ENCODE measurements around the gene C19orf44.
"Not testable (repeated sequence)": the region's sequence is repeated elsewhere in the genome, so short reads cannot be mapped to it uniquely, and the experiment has no call there.

C19orf44 gene

GRCh38 chr19:16495982-16496612, at the start of gene C19orf44, which contains the start of gene CALR3:
TSS of gene C19orf44 (plus strand) at chr19:16496394. CDS start at chr19:16500793, 4,399 bp downstream.
TSS of gene CALR3 (minus strand) at chr19:16496167. CDS start at chr19:16496129, 38 bp downstream.
- peak; percentile 97 for DNase-seq

GRCh38 chr19:16446724-16447368, 49.3 kb upstream of the C19orf44 start:
- DNase-seq = no peak

GRCh38 chr19:16448872-16449271, 47.3 kb upstream of the C19orf44 start:
- DNase-seq = not testable (repeated sequence)

- DNase-seq = no peak
Observed at GRCh38 chr19:16449330-16449961, 46.7 kb upstream of the C19orf44 start.

DNA sequence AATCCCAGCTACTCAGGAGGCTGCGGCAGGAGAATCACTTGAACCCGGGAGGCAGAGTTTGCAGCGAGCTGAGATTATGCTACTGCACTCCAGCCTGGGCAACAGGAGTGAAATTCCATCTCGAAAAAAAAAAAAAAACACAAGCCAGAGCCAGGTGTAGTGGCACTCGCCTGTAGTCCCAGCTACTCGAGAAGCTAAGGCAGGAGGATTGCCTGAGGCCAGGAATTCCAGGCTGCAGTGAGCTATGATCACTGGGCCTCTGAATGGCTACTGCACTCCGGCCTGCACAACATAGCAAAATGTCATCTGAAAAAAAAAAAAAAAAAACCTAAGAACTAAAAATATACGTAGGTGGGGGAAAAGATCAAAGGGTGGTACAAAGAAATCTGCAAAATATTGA, 43.9 kb upstream of the C19orf44 start:
- DNase-seq = no peak

GRCh38 chr19:16454351-16454918, 41.8 kb upstream of the C19orf44 start:
- no peak for DNase-seq

GRCh38 chr19:16455489-16455888, 40.7 kb upstream of the C19orf44 start:
- DNase-seq = no peak

DNA sequence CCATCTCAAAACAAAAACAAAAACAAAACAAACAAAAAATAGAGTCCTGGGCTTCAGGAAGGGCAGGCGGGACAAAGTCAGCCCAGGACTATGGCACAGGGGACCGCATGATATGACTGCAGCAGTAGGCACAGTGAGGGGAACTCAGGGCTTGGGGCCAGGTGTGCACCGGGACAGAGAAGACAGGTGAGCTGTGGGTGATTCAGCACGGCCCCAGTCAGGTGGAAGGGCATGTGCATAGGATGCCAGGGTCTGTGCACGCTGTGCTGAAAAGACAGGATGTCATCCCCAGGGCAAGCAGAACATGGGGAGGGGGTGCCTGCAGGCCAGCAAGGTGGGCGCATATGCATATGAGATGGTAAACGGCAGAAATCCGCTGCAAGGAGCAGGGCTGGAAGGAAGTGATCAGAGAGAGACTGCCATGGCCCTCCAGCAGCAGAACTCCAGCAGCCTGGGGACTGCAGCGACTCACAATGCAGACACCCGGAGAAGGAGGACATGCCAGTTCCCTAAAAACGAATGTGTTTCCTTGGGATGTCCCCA, 39.5 kb upstream of the C19orf44 start:
- DNase-seq = no peak

DNA sequence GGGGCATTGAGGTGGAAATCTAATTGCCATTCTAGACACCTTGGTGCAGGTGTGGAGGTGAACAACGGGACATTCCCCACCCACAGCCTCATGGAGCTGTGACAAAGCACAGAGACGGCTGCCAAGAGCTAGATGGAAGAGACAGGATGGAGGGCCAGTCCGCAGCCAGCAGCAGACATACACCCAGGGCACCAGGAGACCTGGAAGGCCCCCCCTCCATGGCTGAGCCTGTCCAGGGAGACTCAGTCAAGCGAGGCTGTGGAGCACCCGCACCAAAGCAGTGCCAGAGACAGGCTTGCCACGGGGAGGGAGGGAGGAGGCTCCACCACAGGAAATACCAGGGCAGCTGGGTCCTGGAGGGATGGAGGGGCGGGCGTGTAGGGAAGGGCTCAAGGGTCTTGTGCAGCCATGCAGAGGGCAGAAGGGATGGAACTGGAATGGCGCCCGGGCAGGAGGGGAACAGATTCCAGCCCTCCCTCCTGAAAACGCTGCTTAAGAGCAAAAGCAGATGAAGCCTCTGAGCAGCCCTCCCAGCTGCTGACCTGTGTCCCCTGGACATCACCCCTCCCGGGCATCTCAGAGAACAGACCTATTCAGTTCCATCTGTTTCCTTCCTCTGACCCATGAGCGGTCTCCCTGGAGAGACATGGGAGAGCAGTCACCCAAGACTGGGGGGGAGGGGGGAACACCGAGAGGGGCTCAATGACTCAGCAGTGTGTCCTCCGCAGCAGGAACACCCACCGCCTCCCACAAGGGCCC, 38.8 kb upstream of the C19orf44 start:
- no peak for DNase-seq

DNA sequence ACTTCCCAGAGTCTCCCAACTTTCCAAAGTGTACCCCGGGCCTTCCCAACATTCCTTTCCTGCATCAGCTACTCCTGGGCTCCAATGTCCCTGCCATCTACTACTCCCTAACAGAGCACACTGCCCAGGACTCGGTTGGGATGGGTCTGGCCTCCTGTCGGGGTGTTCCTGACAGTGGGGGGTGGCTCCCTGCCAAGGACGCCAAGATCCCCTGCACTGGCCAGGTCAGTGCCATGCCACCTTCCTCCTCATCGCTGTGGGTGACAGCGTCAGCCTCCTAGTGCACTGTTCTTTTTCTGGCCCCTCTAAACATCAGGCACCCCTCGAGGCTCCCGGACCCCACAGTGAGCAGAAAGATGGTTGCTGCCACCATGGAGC, 38.3 kb upstream of the C19orf44 start:
- no peak for DNase-seq

DNA sequence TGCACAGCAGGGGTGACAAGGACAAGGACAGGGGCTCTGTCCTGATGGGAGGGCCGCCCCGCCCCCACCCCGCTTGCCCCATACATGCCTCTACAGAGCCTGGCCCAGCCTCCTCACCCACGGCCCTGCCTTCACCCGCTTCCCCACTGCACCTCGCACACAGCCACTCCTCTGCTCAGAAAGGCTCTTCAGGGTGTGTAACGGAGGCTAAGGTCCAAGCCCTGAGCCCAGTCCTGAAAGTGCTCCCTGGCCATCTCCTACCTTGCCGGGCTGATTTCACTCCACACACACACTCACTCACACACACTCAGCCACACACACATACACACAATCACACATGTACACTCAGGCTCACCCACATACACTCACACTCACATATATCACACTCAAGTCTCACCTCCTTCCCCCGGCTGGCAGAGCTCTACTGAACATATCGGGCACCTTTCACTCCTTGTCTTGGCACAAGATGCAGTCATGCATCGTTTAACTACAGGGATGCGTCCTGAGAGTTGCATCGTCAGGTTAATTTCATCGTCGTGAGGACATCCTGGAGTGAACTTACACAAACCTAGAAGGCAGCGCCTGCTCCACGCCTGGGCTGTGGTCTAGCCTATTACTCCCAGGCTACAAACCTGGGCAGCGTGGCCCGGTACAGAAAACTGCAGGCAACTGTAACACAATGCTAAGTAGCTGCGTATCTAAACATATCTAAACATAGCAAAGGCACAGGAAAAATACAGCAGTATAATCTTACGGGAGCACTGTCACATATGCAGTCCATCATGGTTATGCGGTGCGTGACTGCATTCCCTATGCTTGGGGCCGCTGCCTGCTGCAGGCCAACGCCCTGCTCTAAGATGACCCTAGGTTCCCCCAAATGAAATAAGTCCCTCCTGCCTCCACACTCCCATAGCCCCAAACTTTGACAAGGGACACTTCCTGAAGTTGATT, 37.5 kb upstream of the C19orf44 start:
- no peak for DNase-seq

GRCh38 chr19:16459680-16460079, 36.5 kb upstream of the C19orf44 start:
- no peak for DNase-seq

GRCh38 chr19:16460454-16460853, 35.7 kb upstream of the C19orf44 start:
- DNase-seq = no peak

- no peak for DNase-seq
Observed at GRCh38 chr19:16461630-16462051, 34.6 kb upstream of the C19orf44 start.

- no peak for DNase-seq
Observed at GRCh38 chr19:16462757-16463250, 33.4 kb upstream of the C19orf44 start.

DNA sequence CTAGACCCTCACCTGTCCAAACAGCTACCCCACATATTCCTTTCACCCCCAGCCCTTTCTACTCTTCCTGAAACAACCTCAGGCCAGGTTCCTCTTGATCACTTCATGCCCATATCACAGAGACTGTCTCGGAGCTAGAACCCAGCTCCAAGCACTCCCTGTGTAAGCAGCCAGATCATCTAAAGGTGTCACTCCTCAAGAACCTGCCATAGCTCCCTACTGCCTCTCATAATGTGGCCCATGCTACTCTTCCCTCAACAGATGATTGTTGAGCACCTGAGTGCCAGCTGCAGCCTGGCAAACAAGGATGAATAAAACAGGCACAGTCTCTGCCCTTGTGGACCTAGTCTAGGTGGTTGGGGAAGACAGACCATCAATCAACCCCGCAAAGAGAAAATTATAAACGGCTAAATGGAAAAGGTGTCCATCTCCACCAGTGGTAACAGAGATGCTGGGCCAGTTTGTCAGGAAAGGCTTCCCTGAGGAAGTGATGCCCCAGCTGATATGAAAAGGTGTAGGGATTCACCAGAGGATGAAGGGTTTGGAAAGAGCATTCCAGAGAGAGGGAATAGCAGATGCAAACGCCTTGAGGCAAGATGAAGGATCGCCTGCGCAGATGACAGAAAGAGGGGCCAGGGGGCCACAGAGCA, 32.7 kb upstream of the C19orf44 start:
- no peak for DNase-seq

GRCh38 chr19:16463991-16464575, 32.1 kb upstream of the C19orf44 start:
- DNase-seq = no peak

GRCh38 chr19:16465239-16465638, 31.0 kb upstream of the C19orf44 start:
- DNase-seq = no peak

- DNase-seq = not testable (repeated sequence)
Observed at GRCh38 chr19:16466802-16467427, 29.3 kb upstream of the C19orf44 start.

- no peak for DNase-seq
Observed at GRCh38 chr19:16467581-16467980, 28.6 kb upstream of the C19orf44 start.

All from KG1 (cell line).